NCI-H69 (cell line): ENCODE measurements around the gene B4GALT6.

Experiments
- DNase-seq: peaks from one replicate; lab custom pipeline; 2025; lab: John Stamatoyannopoulos, UW

The B4GALT6 gene

GRCh38 chr18:31659576-31660177, 24.7 kb downstream of the B4GALT6 start:
- DNase-seq = peak; percentile 54

- peak; percentile 87 for DNase-seq
Measured at GRCh38 chr18:31658670-31659575, 25.5 kb downstream of the B4GALT6 start.

GRCh38 chr18:31657823-31658669, 26.3 kb downstream of the B4GALT6 start:
- peak; percentile 99 for DNase-seq

DNA sequence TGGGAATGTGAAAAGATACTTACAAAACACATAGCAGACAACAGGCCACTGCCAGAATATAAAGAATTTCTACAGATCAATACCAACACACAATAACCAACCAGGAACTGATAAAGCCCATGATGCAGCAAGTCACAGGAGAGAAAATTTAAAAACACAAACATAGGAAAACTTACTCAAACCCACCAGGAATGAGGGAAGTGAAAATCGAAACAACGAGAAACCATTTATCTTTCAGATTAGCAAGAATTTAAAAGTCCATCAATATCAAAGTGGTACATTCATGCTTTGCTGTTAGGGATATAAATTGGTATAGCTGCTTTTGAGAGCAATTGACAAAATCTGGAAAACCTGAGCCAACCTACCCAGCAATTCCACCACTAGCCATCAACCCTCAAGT, 27.6 kb downstream of the B4GALT6 start:
- DNase-seq = no peak

- DNase-seq = peak; percentile 31
Measured at GRCh38 chr18:31655354-31655753, 29.0 kb downstream of the B4GALT6 start.

GRCh38 chr18:31652877-31653276, 31.5 kb downstream of the B4GALT6 start:
- DNase-seq = no peak

- no peak for DNase-seq
Measured at GRCh38 chr18:31652357-31652756, 32.0 kb downstream of the B4GALT6 start.

- DNase-seq = peak; percentile 83
Measured at GRCh38 chr18:31651369-31651768, 33.0 kb downstream of the B4GALT6 start.

GRCh38 chr18:31649978-31650719, 34.2 kb downstream of the B4GALT6 start:
- peak; percentile 67 for DNase-seq

DNA sequence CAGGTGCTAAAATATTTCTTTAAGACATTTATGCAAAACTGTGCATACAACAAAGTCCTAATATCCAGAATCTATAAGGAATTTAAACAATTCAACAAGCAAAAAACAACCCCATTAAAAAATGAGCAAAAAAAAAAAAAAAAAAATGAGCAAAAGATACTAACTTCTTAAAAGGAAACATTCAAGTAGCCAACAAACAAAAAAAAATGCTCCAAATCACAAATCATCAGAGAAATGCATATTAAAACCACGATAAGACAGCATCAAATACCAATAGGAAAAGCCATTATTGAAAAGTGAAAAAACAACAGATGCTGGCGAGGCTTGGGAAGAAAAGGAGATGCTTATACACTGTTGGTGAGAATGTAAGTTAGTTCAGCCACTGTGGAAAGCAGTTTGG, 34.9 kb downstream of the B4GALT6 start:
- no peak for DNase-seq

DNA sequence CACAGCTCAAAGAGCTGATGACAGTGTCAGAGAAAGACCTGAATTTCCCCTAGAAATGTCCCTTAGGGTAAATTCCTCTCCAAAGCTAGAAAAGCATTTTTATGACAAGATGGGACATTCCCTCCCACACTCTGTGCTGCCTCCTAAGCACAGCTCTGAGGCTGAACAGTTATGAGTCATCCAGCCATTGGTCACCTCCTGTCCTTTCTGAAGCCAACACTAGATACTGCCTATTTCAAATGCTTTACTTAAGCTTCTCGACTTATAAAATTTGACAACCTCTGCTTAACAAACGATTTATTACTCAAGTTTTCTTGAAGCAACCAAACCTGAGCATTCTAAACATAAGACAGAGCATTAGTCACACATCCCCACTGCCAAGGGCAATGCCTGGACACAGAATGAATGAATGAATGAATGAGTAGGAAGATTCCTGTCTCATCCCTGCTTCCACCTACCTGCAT, 35.4 kb downstream of the B4GALT6 start:
- DNase-seq = peak; percentile 69

- DNase-seq = no peak
Measured at GRCh38 chr18:31648458-31648857, 35.9 kb downstream of the B4GALT6 start.

- DNase-seq = peak; percentile 86
Measured at GRCh38 chr18:31647127-31647753, 37.1 kb downstream of the B4GALT6 start.

GRCh38 chr18:31646332-31647126, 37.9 kb downstream of the B4GALT6 start:
- peak; percentile 73 for DNase-seq

GRCh38 chr18:31645411-31645810, 39.0 kb downstream of the B4GALT6 start:
- DNase-seq = no peak

DNA sequence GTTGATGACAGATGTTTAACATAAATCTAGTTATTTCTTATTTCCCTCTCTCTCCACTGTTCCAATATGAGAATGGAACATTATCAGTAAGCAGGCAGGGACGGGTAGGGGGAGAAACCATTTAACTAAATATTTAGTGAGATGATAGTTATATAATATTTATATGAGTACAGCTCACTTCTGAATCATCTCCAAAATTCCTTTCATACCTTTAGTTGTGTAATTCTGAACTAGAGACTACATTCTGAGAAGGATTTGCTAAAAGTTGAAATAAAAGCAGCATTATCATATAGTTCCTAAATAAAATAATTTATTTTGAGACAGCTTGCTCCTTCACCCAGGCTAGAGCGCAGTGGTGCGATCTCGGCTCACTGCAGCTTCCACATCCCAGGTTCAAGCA, 41.4 kb downstream of the B4GALT6 start:
- DNase-seq = no peak

DNA sequence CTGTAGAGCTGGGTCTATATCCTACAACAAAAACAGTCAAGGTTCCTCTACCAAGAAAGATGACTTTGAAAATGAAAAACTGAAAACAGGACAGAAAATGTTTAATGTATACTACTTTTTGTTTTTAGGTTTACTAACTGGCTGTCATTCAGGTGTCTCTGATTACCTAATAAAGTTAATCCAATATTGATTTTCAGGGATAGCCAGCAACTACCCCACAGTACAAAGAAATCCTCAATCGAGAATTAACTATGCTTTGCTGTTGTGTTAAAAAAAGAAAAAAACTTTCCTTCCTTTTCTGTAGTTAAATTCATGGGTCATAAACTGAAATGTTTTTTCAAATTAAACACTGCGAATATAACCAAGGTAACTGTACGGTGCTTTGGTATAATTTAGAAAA, 46.9 kb downstream of the B4GALT6 start:
- no peak for DNase-seq

GRCh38 chr18:31636387-31636786, 48.0 kb downstream of the B4GALT6 start:
- no peak for DNase-seq

DNA sequence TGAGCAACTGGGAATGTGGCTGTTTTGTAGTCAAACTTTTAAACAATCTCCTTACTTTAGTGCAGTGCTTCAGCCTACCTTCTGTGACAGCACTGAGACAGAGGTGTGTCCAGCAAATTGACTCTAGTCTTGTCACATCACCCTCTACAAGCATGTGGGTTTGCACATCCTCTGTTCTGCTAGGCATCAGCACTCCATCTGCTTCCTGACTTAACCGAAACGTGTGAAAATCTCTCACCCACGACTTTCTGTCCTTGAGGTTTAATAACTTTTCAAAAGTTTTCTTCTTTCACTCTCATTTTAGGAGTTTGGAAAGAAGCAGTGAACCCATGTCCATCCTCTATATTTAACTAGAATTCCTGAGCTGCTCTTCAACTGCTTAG, 50.1 kb downstream of the B4GALT6 start:
- no peak for DNase-seq
